OCI-LY3 (cell line): Measurements from ENCODE around the gene TMEM259.

Source experiments
- H2AFZ ChIP-seq: fragments of 200-600, 300-600 bp; shearing (Covaris generic); 2 replicates; pipeline ENCODE4 v1.6.0; 2014; ENCODE audit warnings: antibody characterized with exemption, low read depth, low read length
- H3K27ac ChIP-seq: fragments of 200-600, 300-600 bp; sonication (generic); 2 replicates; pipeline ENCODE4 v1.5.1; 2014; ENCODE audit warnings: mild to moderate bottlenecking, low read length, moderate library complexity, mixed read lengths
- H3K27me3 ChIP-seq: fragments of 200-600, 300-600 bp; sonication (generic); 2 replicates; pipeline ENCODE4 v1.6.1; 2014; ENCODE audit warnings: low read depth, low read length, mixed read lengths
- H3K36me3 ChIP-seq: fragments of 200-600, 300-600 bp; sonication (generic); replicated peaks from 2 replicates; pipeline ENCODE3; 2014; ENCODE audit warnings: low read depth, low read length, mixed read lengths
- H3K4me1 ChIP-seq: fragments of 300-600, 200-600 bp; sonication (generic); 2 replicates; pipeline ENCODE4 v1.6.1; 2014; ENCODE audit warnings: low read length, mixed read lengths
- H3K4me2 ChIP-seq: fragments of 200-600, 300-600 bp; sonication (generic); 2 replicates; pipeline ENCODE4 v1.6.1; 2014; ENCODE audit warnings: low read length, mixed read lengths
- H3K4me3 ChIP-seq: fragments of 300-600, 200-600 bp; sonication (generic); 2 replicates; pipeline ENCODE4 v1.5.1; 2014; ENCODE audit warnings: antibody characterized with exemption, mild to moderate bottlenecking, low read length, moderate library complexity
- H3K79me2 ChIP-seq: fragments of 300-600, 200-600 bp; shearing (Covaris generic); 2 replicates; pipeline ENCODE4 v1.6.1; 2014; ENCODE audit warnings: mild to moderate bottlenecking, low read length, mixed read lengths
- H3K9ac ChIP-seq: fragments of 300-600, 200-600 bp; shearing (Covaris generic); 2 replicates; pipeline ENCODE4 v1.6.0; 2014; ENCODE audit warnings: mild to moderate bottlenecking, low read length, moderate library complexity
- H3K9me3 ChIP-seq: fragments of 200-600, 300-600 bp; shearing (Covaris generic); 2 replicates; pipeline ENCODE4 v1.6.1; 2014; ENCODE audit warnings: low read length, mixed read lengths; ENCODE audit not compliant: insufficient read depth
- H4K20me1 ChIP-seq: fragments of 200-600, 300-600 bp; sonication (generic); 2 replicates; pipeline ENCODE4 v1.6.1; 2016; ENCODE audit warnings: low read length, mixed read lengths; ENCODE audit not compliant: insufficient read depth
- CTCF ChIP-seq: fragments of 200-600, 300-600 bp; sonication (generic); IDR thresholded peaks from 2 replicates; pipeline ENCODE4 v1.5.1; 2014; ENCODE audit warnings: antibody characterized with exemption, low read length, low read depth
- EZH2phosphoT487 ChIP-seq: fragments of 200-600 bp; shearing (Covaris generic); IDR thresholded peaks from 2 replicates; pipeline ENCODE4 v1.6.1; 2018; ENCODE audit warnings: antibody characterized with exemption, mixed run types, low read depth

TMEM259 gene

DNA sequence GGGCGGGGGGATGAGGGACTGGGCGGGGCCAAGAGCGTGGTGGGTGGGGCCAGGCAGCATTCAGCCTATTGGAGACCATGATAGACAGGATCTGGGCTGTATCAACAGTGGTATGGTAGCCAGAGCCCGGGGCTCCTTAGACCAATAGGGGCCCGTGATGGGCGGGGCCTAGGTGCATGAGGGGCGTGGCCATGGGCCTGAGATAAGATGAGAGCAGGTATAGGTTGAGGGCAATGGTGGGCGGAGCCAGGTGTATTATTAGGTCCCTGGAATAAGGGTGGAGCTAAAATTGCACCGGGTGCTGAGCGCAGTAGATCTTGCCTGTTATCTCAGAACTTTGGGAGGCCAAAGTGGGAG is 24.3 kb upstream of the TMEM259 start:
- Histone ChIP-seq H3K4me2 (no peak overlapping the region), H3K9ac (no peak overlapping the region), H3K36me3 (peaks cover 33% of the 10 kb centered on the region), H3K79me2 (peaks cover 10% of the 10 kb centered on the region; the same call in 1 of the 2 replicates), H3K4me3 (no peak overlapping the region), H3K4me1 (peaks cover 5% of the 10 kb centered on the region), H3K27ac (no peak overlapping the region), H3K9me3 (no peaks in the 10 kb centered on the region), H3K27me3 (no peaks in the 10 kb centered on the region), H4K20me1 (peaks cover 5% of the 10 kb centered on the region; the same call in 1 of the 2 replicates), H2AFZ (no peak overlapping the region)
- no peak for TF ChIP-seq EZH2phosphoT487
- TF ChIP-seq CTCF: no peak

- H3K4me1 ChIP-seq: peaks cover 23% of the 10 kb centered on the region
- no peak overlapping the region for H3K4me3 ChIP-seq
- no peaks in the 10 kb centered on the region for H3K27me3 ChIP-seq
- H3K79me2 ChIP-seq: peaks cover 11% of the 10 kb centered on the region; the same call in 1 of the 2 replicates
- H2AFZ ChIP-seq: no peak overlapping the region
- H3K9me3 ChIP-seq: no peaks in the 10 kb centered on the region
- no peak overlapping the region for H3K4me2 ChIP-seq
- no peak for TF ChIP-seq EZH2phosphoT487
- TF ChIP-seq CTCF: no peak
- no peak overlapping the region for H3K9ac ChIP-seq
- H4K20me1 ChIP-seq: peaks cover 5% of the 10 kb centered on the region; the same call in 1 of the 2 replicates
- no peak overlapping the region for H3K27ac ChIP-seq
- H3K36me3 ChIP-seq: peaks cover 34% of the 10 kb centered on the region
These were observed 22.0 kb upstream of the TMEM259 start for GRCh38 chr19:1042689-1043511.

- Histone ChIP-seq H3K36me3 (peaks cover 26% of the 10 kb centered on the region), H2AFZ (no peak overlapping the region)
These were observed 21.1 kb upstream of the TMEM259 start for GRCh38 chr19:1041835-1042685.

More at GRCh38 chr19:1041835-1042685, 21.1 kb upstream of the TMEM259 start:
- TF ChIP-seq EZH2phosphoT487: no peak
- TF ChIP-seq CTCF: no peak
- H3K27me3 ChIP-seq: no peaks in the 10 kb centered on the region
- no peaks in the 10 kb centered on the region for H3K9me3 ChIP-seq
- H3K27ac ChIP-seq: no peak overlapping the region
- H4K20me1 ChIP-seq: peaks cover 5% of the 10 kb centered on the region; the same call in 1 of the 2 replicates
- H3K79me2 ChIP-seq: peaks cover 11% of the 10 kb centered on the region; the same call in 1 of the 2 replicates
- peaks cover 31% of the 10 kb centered on the region for H3K4me1 ChIP-seq
- H3K4me2 ChIP-seq: no peak overlapping the region
- no peak overlapping the region for H3K9ac ChIP-seq
- H3K4me3 ChIP-seq: no peak overlapping the region
